Mesendoderm (in vitro differentiated cells): Measurements from ENCODE around the gene ZNRF3.

Experiments used
- DNase-seq: peaks from one replicate; pipeline ENCODE4 v3.0.0; 2013
- H2AK5ac ChIP-seq: 2 replicates; pipeline ENCODE4 v1.6.1; 2013; ENCODE audit warnings: low read length, inconsistent platforms
- H2BK120ac ChIP-seq: 2 replicates; pipeline ENCODE4 v1.6.1; 2013; ENCODE audit warnings: low read depth, mild to moderate bottlenecking, low read length, moderate library complexity, mixed read lengths
- H2BK15ac ChIP-seq: replicated peaks from 2 replicates; pipeline ENCODE4 v1.6.1; 2013; ENCODE audit warnings: low read depth, mild to moderate bottlenecking, moderate library complexity
- H2BK5ac ChIP-seq: 2 replicates; pipeline ENCODE4 v1.6.1; 2013; ENCODE audit warnings: low read length, inconsistent platforms
- H3K18ac ChIP-seq: 2 replicates; pipeline ENCODE4 v1.6.1; 2013; ENCODE audit warnings: mild to moderate bottlenecking, low read length, mixed read lengths
- H3K23ac ChIP-seq: one replicate; pipeline ENCODE4 v1.6.1; 2013; ENCODE audit warnings: low read length
- H3K27ac ChIP-seq: 2 replicates; pipeline ENCODE4 v1.5.1; 2013; ENCODE audit warnings: low read depth, mild to moderate bottlenecking, inconsistent platforms, low read length, moderate library complexity
- H3K27me3 ChIP-seq: 2 replicates; pipeline ENCODE4 v1.6.1; 2013; ENCODE audit warnings: low read length, control low read depth, mild to moderate bottlenecking, inconsistent platforms; ENCODE audit not compliant: insufficient read depth, poor library complexity
- H3K36me3 ChIP-seq: 2 replicates; pipeline ENCODE4 v1.6.1; 2013; ENCODE audit warnings: low read length, inconsistent platforms; ENCODE audit not compliant: control insufficient read depth, insufficient read depth
- H3K4ac ChIP-seq: one replicate; pipeline ENCODE4 v1.6.1; 2013; ENCODE audit warnings: low read depth, mild to moderate bottlenecking, low read length, moderate library complexity
- H3K4me1 ChIP-seq: 2 replicates; pipeline ENCODE4 v1.6.1; 2013; ENCODE audit warnings: low read depth, low read length, inconsistent platforms; ENCODE audit not compliant: control insufficient read depth
- H3K4me2 ChIP-seq: 2 replicates; pipeline ENCODE4 v1.6.1; 2013; ENCODE audit warnings: low read length
- H3K4me3 ChIP-seq: 2 replicates; pipeline ENCODE4 v1.5.1; 2013; ENCODE audit warnings: mild to moderate bottlenecking, low read length
- H3K56ac ChIP-seq: one replicate; pipeline ENCODE4 v1.6.1; 2013; ENCODE audit warnings: low read length
- H3K79me1 ChIP-seq: 2 replicates; pipeline ENCODE4 v1.6.1; 2013; ENCODE audit warnings: low read length, inconsistent platforms
- H3K79me2 ChIP-seq: 2 replicates; pipeline ENCODE4 v1.6.1; 2013; ENCODE audit warnings: mild to moderate bottlenecking, low read length; ENCODE audit not compliant: control insufficient read depth, insufficient read depth
- H3K9ac ChIP-seq: 2 replicates; pipeline ENCODE4 v1.6.1; 2013; ENCODE audit warnings: low read length, inconsistent platforms
- H4K5ac ChIP-seq: one replicate; pipeline ENCODE4 v1.6.1; 2013; ENCODE audit warnings: low read length
- H4K8ac ChIP-seq: one replicate; pipeline ENCODE4 v1.6.1; 2013; ENCODE audit warnings: low read depth, mild to moderate bottlenecking, control low read depth, low read length, moderate library complexity
- WGBS: extraction: QIAGEN DNeasy Blood & Tissue Kit; methylation state at CpG from one replicate; pipeline ENCODE4 v1.1.7; 2013; ENCODE audit warnings: low lambda C conversion rate, missing lambda C conversion rate; ENCODE audit not compliant: insufficient coverage; ENCODE audit errors: extremely low coverage; 5-methylcytosine and 5-hydroxymethylcytosine counted together

ZNRF3 gene

DNA sequence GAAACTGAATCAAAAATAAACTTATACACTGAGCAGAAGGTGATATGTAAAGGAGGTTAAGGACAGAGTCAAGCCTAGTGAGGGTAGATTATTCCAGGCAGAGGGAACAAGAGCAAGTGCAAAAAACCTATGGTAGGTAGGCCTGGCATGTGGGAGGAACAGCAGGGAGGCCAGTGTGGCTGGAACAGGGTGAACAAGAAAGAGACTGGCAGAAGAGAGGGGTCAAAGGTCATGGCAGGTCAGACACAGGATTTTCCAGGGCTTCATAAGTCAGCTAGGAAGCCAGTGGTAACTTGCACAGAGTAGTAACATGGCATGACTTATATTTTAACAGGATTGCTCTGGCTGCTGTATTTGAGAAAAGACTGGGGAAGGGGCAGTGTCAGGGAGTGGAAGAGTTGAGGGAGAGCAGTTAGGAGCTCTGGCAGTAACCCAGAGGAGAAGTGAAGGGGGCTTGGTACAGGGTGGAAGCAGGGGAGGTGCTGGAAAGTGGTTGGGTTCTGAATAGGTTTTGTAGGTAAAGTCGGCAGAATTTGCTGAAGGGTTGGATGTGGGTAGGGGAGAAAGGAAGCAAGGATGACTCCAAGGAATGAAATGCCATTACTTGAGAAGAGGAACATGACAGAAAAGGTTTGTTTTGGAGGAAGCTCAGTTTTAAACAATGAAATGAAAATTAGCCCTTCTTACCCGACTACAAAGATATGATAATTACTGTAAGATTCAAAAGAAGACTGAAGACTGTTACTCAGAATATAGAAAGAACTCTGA lies 86.2 kb downstream of the ZNRF3 start:
- Histone ChIP-seq H2BK5ac (no peak overlapping the region), H2BK15ac (no peak overlapping the region), H4K5ac (no peak overlapping the region), H3K9ac (no peak overlapping the region), H3K27ac (no peak overlapping the region), H3K4me1 (peaks cover 5% of the 10 kb centered on the region), H3K18ac (no peak overlapping the region), H3K79me1 (peaks cover 17% of the 10 kb centered on the region), H3K36me3 (no peaks in the 10 kb centered on the region), H4K8ac (no peak overlapping the region), H2AK5ac (no peak overlapping the region), H3K4ac (no peak overlapping the region), H3K4me3 (no peak overlapping the region), H3K27me3 (no peaks in the 10 kb centered on the region), H3K4me2 (no peak overlapping the region), H3K79me2 (peaks cover 19% of the 10 kb centered on the region), H2BK120ac (no peak overlapping the region), H3K23ac (no peak overlapping the region), H3K56ac (no peak overlapping the region)
- no CpG with 5 or more reads among the region's 2 CpGs for WGBS
- no peak for DNase-seq

GRCh38 chr22:28973352-28973751 lies 90.0 kb downstream of the ZNRF3 start:
- Histone ChIP-seq H3K56ac (no peak overlapping the region), H3K4ac (no peak overlapping the region), H3K27ac (no peak overlapping the region), H4K8ac (no peak overlapping the region), H3K79me1 (peaks cover 13% of the 10 kb centered on the region), H3K79me2 (peaks cover 12% of the 10 kb centered on the region), H3K18ac (no peak overlapping the region), H2AK5ac (no peak overlapping the region), H3K36me3 (no peaks in the 10 kb centered on the region), H2BK120ac (no peak overlapping the region), H3K4me2 (no peak overlapping the region), H3K4me3 (no peak overlapping the region), H3K27me3 (no peaks in the 10 kb centered on the region), H3K23ac (no peak overlapping the region), H4K5ac (no peak overlapping the region), H2BK15ac (no peak overlapping the region), H3K4me1 (peaks cover 13% of the 10 kb centered on the region), H3K9ac (no peak overlapping the region), H2BK5ac (no peak overlapping the region)
- WGBS = no CpG with 5 or more reads among the region's 3 CpGs
- DNase-seq = no peak

GRCh38 chr22:28977060-28977459 lies 93.7 kb downstream of the ZNRF3 start:
- Histone ChIP-seq H3K9ac (no peak overlapping the region), H4K8ac (no peak overlapping the region), H3K4me3 (no peak overlapping the region), H2BK120ac (no peak overlapping the region), H3K27ac (no peak overlapping the region), H2BK15ac (peak overlapping the region; percentile 48), H3K36me3 (no peaks in the 10 kb centered on the region), H3K4me2 (no peak overlapping the region), H3K4ac (peak overlapping the region; percentile 55), H2BK5ac (no peak overlapping the region), H3K4me1 (peaks cover 8% of the 10 kb centered on the region), H3K79me1 (peaks cover 6% of the 10 kb centered on the region), H3K23ac (no peak overlapping the region), H4K5ac (no peak overlapping the region), H3K27me3 (no peaks in the 10 kb centered on the region), H3K79me2 (peaks cover 13% of the 10 kb centered on the region), H3K18ac (peak overlapping the region; percentile 56), H3K56ac (no peak overlapping the region), H2AK5ac (no peak overlapping the region)
- WGBS = no CpG with 5 or more reads among the region's 4 CpGs
- peak; percentile 60 for DNase-seq

DNA sequence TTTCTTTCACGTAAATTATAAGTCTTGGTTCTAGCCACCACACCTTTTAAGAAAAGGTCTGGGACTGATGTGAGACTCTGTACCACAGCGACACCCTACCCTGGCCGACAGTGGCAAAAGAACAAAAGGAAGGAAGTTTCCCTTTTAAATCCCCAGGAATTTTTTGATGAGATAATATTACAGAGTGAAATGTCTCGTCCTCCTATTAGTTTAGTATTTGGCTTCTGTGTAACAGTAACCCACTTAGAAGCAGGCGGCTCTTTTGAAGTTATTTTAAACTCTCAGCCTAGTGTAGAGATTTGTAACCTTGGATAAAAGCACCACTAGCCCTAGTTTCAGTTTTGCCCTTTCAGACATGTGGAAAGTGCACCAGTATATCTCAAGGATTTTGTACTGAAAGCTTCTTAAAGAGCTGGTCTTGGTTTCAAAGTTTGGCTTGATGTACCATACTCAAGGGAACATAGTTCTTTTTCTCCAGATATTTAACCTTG lies 94.2 kb downstream of the ZNRF3 start:
- H3K27ac ChIP-seq = no peak overlapping the region

DNA sequence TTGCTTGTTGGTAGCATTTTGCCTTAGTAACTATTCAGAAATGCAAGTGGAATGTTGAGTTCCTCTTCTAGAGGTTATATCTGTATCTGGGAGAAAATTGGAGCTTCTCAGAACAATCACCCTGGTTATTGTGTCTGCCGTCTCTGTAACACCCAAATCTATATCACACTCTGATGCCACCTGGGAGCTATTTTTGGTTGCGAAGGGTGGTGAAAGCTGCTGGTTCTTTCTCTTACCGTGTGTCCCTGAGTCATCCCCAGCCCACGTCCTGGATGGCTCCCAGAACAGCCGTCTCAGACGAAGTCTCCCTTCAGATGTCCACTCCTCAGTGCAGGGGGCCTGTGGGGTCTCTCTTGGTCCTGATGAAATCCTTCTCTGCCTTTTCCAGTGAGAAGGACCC lies 94.8 kb downstream of the ZNRF3 start:
- Histone ChIP-seq H3K4me2 (no peak overlapping the region), H3K23ac (no peak overlapping the region), H3K56ac (no peak overlapping the region), H3K18ac (no peak overlapping the region), H2AK5ac (no peak overlapping the region), H3K4me1 (peaks cover 9% of the 10 kb centered on the region), H4K8ac (no peak overlapping the region), H2BK5ac (no peak overlapping the region), H3K27ac (no peak overlapping the region), H3K9ac (no peak overlapping the region), H4K5ac (no peak overlapping the region), H3K4me3 (no peak overlapping the region), H3K36me3 (no peaks in the 10 kb centered on the region), H2BK120ac (no peak overlapping the region), H3K79me2 (peaks cover 10% of the 10 kb centered on the region), H3K27me3 (no peaks in the 10 kb centered on the region), H3K79me1 (peaks cover 4% of the 10 kb centered on the region), H3K4ac (no peak overlapping the region), H2BK15ac (no peak overlapping the region)
- no CpG with 5 or more reads among the region's 6 CpGs for WGBS
- DNase-seq = no peak

More for the DNA sequence above, 94.2 kb downstream of the ZNRF3 start:
- no CpG with 5 or more reads among the region's 5 CpGs for WGBS
- H3K18ac ChIP-seq = no peak overlapping the region
- peak overlapping the region; percentile 36 for H3K4ac ChIP-seq
- H3K36me3 ChIP-seq = no peaks in the 10 kb centered on the region
- H3K27me3 ChIP-seq = no peaks in the 10 kb centered on the region
- H3K79me1 ChIP-seq = peaks cover 4% of the 10 kb centered on the region
- H4K8ac ChIP-seq = no peak overlapping the region
- H3K56ac ChIP-seq = no peak overlapping the region
- H3K4me2 ChIP-seq = no peak overlapping the region
- H2BK15ac ChIP-seq = no peak overlapping the region
- no peak overlapping the region for H3K4me3 ChIP-seq
- no peak overlapping the region for H2BK5ac ChIP-seq
- peaks cover 10% of the 10 kb centered on the region for H3K79me2 ChIP-seq
- H4K5ac ChIP-seq = no peak overlapping the region
- no peak overlapping the region for H2AK5ac ChIP-seq
- H3K9ac ChIP-seq = no peak overlapping the region
- no peak for DNase-seq
- H3K23ac ChIP-seq = no peak overlapping the region
- no peak overlapping the region for H2BK120ac ChIP-seq
- H3K4me1 ChIP-seq = peaks cover 8% of the 10 kb centered on the region
